H1 (cell line): ENCODE measurements around the gene RHOBTB1. TPM values are rescaled to one million over a fixed set of nuclear protein-coding genes. Genes with fewer than 3 reads are reported as not detected.

ENCODE experiments used
- CTCF ChIA-PET: fragments of 300-600 bp; sonication (Branson Sonifier 250); formaldehyde crosslinking; loops from one replicate; lab custom pipeline; 2021; ENCODE audit not compliant: partially characterized antibody; lab: Charles Lee
- POLR2A ChIA-PET: fragments of 300-600 bp; sonication (Branson Sonifier 250); formaldehyde crosslinking; loops from one replicate; lab custom pipeline; 2021; ENCODE audit warnings: inconsistent platforms; ENCODE audit not compliant: partially characterized antibody; lab: Charles Lee
- DNase-seq, 2 experiments: peaks; one replicate each; pipeline versions ENCODE4 v3.0.0 to v3.0.0-alpha.2; 2010 to 2022; ENCODE audit warnings: low spot score in 2 of 2, low read depth in 1 of 2, mixed read lengths in 1 of 2
- FAIRE-seq: peaks from 2 replicates; lab custom pipeline; 2011; peaks lifted over from hg19 to GRCh38; lab: Jason Lieb, UNC
- H2AFZ ChIP-seq: 2 replicates; pipeline ENCODE4 v1.8.1; 2012; ENCODE audit warnings: low read length, inconsistent platforms
- H2AK5ac ChIP-seq: 2 replicates; pipeline ENCODE4 v1.6.1; 2013; ENCODE audit warnings: low read depth, low read length
- H2BK120ac ChIP-seq: replicated peaks from 2 replicates; pipeline ENCODE3; 2013; ENCODE audit warnings: low read depth, low read length, inconsistent platforms
- H2BK12ac ChIP-seq: 2 replicates; pipeline ENCODE4 v1.6.1; 2013; ENCODE audit warnings: low read depth, low read length
- H2BK15ac ChIP-seq: 2 replicates; pipeline ENCODE4 v1.6.1; 2013; ENCODE audit warnings: low read length
- H2BK20ac ChIP-seq: 2 replicates; pipeline ENCODE4 v1.6.1; 2013; ENCODE audit warnings: low read length
- H2BK5ac ChIP-seq: 2 replicates; pipeline ENCODE4 v1.6.1; 2013; ENCODE audit warnings: low read depth, low read length
- H3K14ac ChIP-seq: 2 replicates; pipeline ENCODE4 v1.6.1; 2013; ENCODE audit warnings: inconsistent platforms; ENCODE audit not compliant: insufficient read length
- H3K18ac ChIP-seq: 2 replicates; pipeline ENCODE4 v1.6.1; 2013; ENCODE audit warnings: low read length; ENCODE audit errors: extremely low read depth
- H3K23ac ChIP-seq: 2 replicates; pipeline ENCODE4 v1.6.1; 2013; ENCODE audit warnings: inconsistent platforms; ENCODE audit not compliant: insufficient read length
- H3K23me2 ChIP-seq: 2 replicates; pipeline ENCODE4 v1.6.1; 2013; ENCODE audit warnings: low read depth, low read length
- H3K27ac ChIP-seq: 2 replicates; pipeline ENCODE4 v1.6.1; 2011; ENCODE audit warnings: low read depth, low read length, inconsistent platforms
- H3K27me3 ChIP-seq, 4 experiments: replicated peaks in 1 of 4; 1 replicate in 1 of 4; 2 replicates in 3 of 4; pipeline versions ENCODE4 v1.6.1 to v1.8.1; 2011 to 2013; ENCODE audit warnings: low read length in 3 of 4, mild to moderate bottlenecking in 3 of 4, inconsistent platforms in 2 of 4, mixed read lengths in 2 of 4, moderate library complexity in 1 of 4; ENCODE audit not compliant: control insufficient read depth in 3 of 4, insufficient read depth in 3 of 4; ENCODE audit errors: extremely low read depth in 1 of 4
- H3K36me3 ChIP-seq, 4 experiments: 2 replicates each; pipeline versions ENCODE4 v1.6.1 to v1.8.1; 2011 to 2013; ENCODE audit warnings: mild to moderate bottlenecking in 4 of 4, low read length in 3 of 4, moderate library complexity in 2 of 4, control low read depth in 1 of 4, inconsistent platforms in 1 of 4; ENCODE audit not compliant: insufficient read depth in 4 of 4, control insufficient read depth in 2 of 4
- H3K4ac ChIP-seq: replicated peaks from 2 replicates; pipeline ENCODE3; 2013; ENCODE audit warnings: low read length, low read depth, mixed read lengths, inconsistent platforms; ENCODE audit not compliant: insufficient read length
- H3K4me1 ChIP-seq, 4 experiments: replicated peaks in 1 of 4; 1 replicate in 1 of 4; 2 replicates in 3 of 4; pipeline versions ENCODE4 v1.6.1 to v1.8.1; 2011 to 2013; ENCODE audit warnings: low read length in 3 of 4, inconsistent platforms in 2 of 4, mixed read lengths in 1 of 4; ENCODE audit not compliant: insufficient read depth in 4 of 4, control insufficient read depth in 3 of 4
- H3K4me2 ChIP-seq, 2 experiments: 2 replicates each; pipeline versions ENCODE4 v1.6.1 to v1.8.1; 2011 to 2013; ENCODE audit warnings: low read depth in 2 of 2, low read length in 2 of 2, control low read depth in 1 of 2, inconsistent platforms in 1 of 2, mild to moderate bottlenecking in 1 of 2; ENCODE audit not compliant: insufficient read depth in 1 of 2
- H3K4me3 ChIP-seq, 4 experiments: fragments of 200-600, 300-600 bp in 1 of 4; sonication (generic), shearing (Covaris generic), sonication (Bioruptor Twin) in 1 of 4; 2 replicates each; pipeline versions ENCODE4 v1.5.1 to v1.8.1; 2011 to 2016; ENCODE audit warnings: low read length in 4 of 4, low read depth in 3 of 4, control low read depth in 2 of 4, inconsistent platforms in 2 of 4, mild to moderate bottlenecking in 2 of 4, mixed read lengths in 1 of 4, moderate library complexity in 1 of 4; ENCODE audit not compliant: insufficient read depth in 2 of 4; ENCODE audit errors: extremely low read depth in 1 of 4
- H3K56ac ChIP-seq: replicated peaks from 2 replicates; pipeline ENCODE3; 2013; ENCODE audit warnings: low read depth, mild to moderate bottlenecking, mixed read lengths, low read length, inconsistent platforms; ENCODE audit not compliant: insufficient read length
- H3K79me1 ChIP-seq: 2 replicates; pipeline ENCODE4 v1.6.1; 2013; ENCODE audit warnings: low read depth, low read length, control low read depth
- H3K79me2 ChIP-seq, 2 experiments: 2 replicates each; pipeline versions ENCODE4 v1.6.1 to v1.8.1; 2012 to 2013; ENCODE audit warnings: low read length in 2 of 2, mild to moderate bottlenecking in 2 of 2, inconsistent platforms in 1 of 2; ENCODE audit not compliant: insufficient read depth in 2 of 2, control insufficient read depth in 1 of 2
- H3K9ac ChIP-seq, 4 experiments: replicated peaks in 1 of 4; 1 replicate in 1 of 4; 2 replicates in 3 of 4; pipeline versions ENCODE4 v1.6.1 to v1.8.1; 2011 to 2013; ENCODE audit warnings: low read depth in 3 of 4, low read length in 3 of 4, control low read depth in 2 of 4, mild to moderate bottlenecking in 2 of 4, moderate library complexity in 2 of 4, inconsistent platforms in 1 of 4; ENCODE audit errors: extremely low read depth in 1 of 4
- H3K9me3 ChIP-seq, 2 experiments: 2 replicates each; pipeline versions ENCODE4 v1.6.1 to v1.8.1; 2012 to 2013; ENCODE audit warnings: mild to moderate bottlenecking in 2 of 2, moderate library complexity in 2 of 2, control low read depth in 1 of 2, inconsistent platforms in 1 of 2, low read depth in 1 of 2, low read length in 1 of 2, mixed read lengths in 1 of 2; ENCODE audit not compliant: insufficient read depth in 2 of 2
- H4K20me1 ChIP-seq, 2 experiments: replicated peaks in 1 of 2; 2 replicates each; pipeline versions ENCODE3 to v1.8.1; 2011 to 2013; ENCODE audit warnings: inconsistent platforms in 2 of 2, low read length in 2 of 2, mild to moderate bottlenecking in 1 of 2; ENCODE audit not compliant: insufficient read depth in 2 of 2, control insufficient read depth in 1 of 2
- H4K5ac ChIP-seq: 2 replicates; pipeline ENCODE4 v1.6.1; 2013; ENCODE audit warnings: low read length, low read depth, mixed read lengths, inconsistent platforms; ENCODE audit not compliant: insufficient read length
- H4K8ac ChIP-seq: 2 replicates; pipeline ENCODE4 v1.8.0; 2013; ENCODE audit warnings: mild to moderate bottlenecking, moderate library complexity, low read length, inconsistent platforms; ENCODE audit not compliant: insufficient read depth; ENCODE audit errors: extremely low read depth
- H4K91ac ChIP-seq: replicated peaks from 2 replicates; pipeline ENCODE3; 2013; ENCODE audit warnings: low read length, mixed read lengths, inconsistent platforms; ENCODE audit not compliant: insufficient read length
- CTBP2 ChIP-seq: IDR thresholded peaks from 2 replicates; pipeline ENCODE4 v1.7.0; 2011; ENCODE audit warnings: borderline replicate concordance, mild to moderate bottlenecking, moderate library complexity, mixed read lengths, low read length; ENCODE audit not compliant: insufficient read depth, insufficient read length
- GTF2F1 ChIP-seq: IDR thresholded peaks from 2 replicates; pipeline ENCODE4 v1.6.1; 2012; ENCODE audit warnings: low read depth, low read length, improper control_type of control experiment, borderline replicate concordance
- HDAC2 ChIP-seq, 2 experiments: fragments of 300-600 bp in 1 of 2; sonication (generic) in 1 of 2; IDR thresholded peaks; 2 replicates each; pipeline ENCODE4 v1.6.1; 2011 to 2012; ENCODE audit warnings: low read depth in 2 of 2, low read length in 2 of 2, mild to moderate bottlenecking in 2 of 2, moderate library complexity in 2 of 2, borderline replicate concordance in 1 of 2, inconsistent platforms in 1 of 2
- YY1 ChIP-seq: IDR thresholded peaks from 2 replicates; pipeline ENCODE4 v1.6.1; 2011; ENCODE audit warnings: low read depth, mild to moderate bottlenecking, low read length
- polyA plus RNA-seq, 7 experiments: library from polyadenylated mRNA; depleted of rRNA in 3 of 7; stranded (reverse) in 5 of 7; unstranded in 2 of 7; fragments of >200 nt in 5 of 7; fragments of 200-250 nt in 2 of 7; gene quantifications; 1 replicate in 5 of 7; 2 replicates in 1 of 7; 4 replicates in 1 of 7; pipeline versions ENCODE4 v1.2.1 to v1.2.3, GENCODE V29; 2011 to 2013; ENCODE audit warnings: missing spikeins in 2 of 7, mixed read lengths in 2 of 7
- total RNA-seq: library from RNA; stranded (reverse); fragmentation: NEBNext Ultra II Directional; extraction: Animal tissue kit (Norgen Biotek cat#: 25700); gene quantifications from 2 replicates; pipeline ENCODE4 v1.2.1, GENCODE V29; 2021

RHOBTB1 gene
- total and polyA plus RNA-seq, 2 of the 8 experiments (the other 6 are each of a cell fraction or from before 2014, with no cell fraction given) = 6.1 to 7.4 TPM

GRCh38 chr10:60862517-60862916 is 81.5 kb downstream of the RHOBTB1 start:
- H2AFZ ChIP-seq = no peak overlapping the region
- no peak for FAIRE-seq
- no peak for TF ChIP-seq YY1
- no peak for TF ChIP-seq HDAC2 (IDR thresholded peaks at IDR 0.05; ENCODE audit: borderline replicate concordance in 1 of 2, low read depth in 2 of 2, low read length in 2 of 2)
- TF ChIP-seq CTBP2 = no peak
- no peak for TF ChIP-seq GTF2F1

More at GRCh38 chr10:60862517-60862916, 81.5 kb downstream of the RHOBTB1 start:
- Histone ChIP-seq H3K79me2 (no peaks in the 10 kb centered on the region), H3K18ac (no peak overlapping the region), H2BK5ac (no peak overlapping the region), H3K4me2 (no peak overlapping the region), H3K4me3 (no peak overlapping the region), H3K9me3 (no peaks in the 10 kb centered on the region), H3K27me3 (no peaks in the 10 kb centered on the region), H2AK5ac (no peak overlapping the region), H4K8ac (no peak overlapping the region), H4K5ac (no peak overlapping the region), H3K56ac (no peak overlapping the region), H3K4me1 (no peaks in the 10 kb centered on the region), H3K23me2 (no peaks in the 10 kb centered on the region), H3K79me1 (no peaks in the 10 kb centered on the region), H4K91ac (no peak overlapping the region), H2BK15ac (no peak overlapping the region), H4K20me1 (no peaks in the 10 kb centered on the region), H3K36me3 (no peaks in the 10 kb centered on the region), H3K14ac (no peak overlapping the region), H3K9ac (no peak overlapping the region), H2BK20ac (no peak overlapping the region), H3K27ac (no peak overlapping the region), H3K23ac (no peak overlapping the region), H3K4ac (no peak overlapping the region), H2BK120ac (no peak overlapping the region), H2BK12ac (no peak overlapping the region)
- POLR2A ChIA-PET = no interaction called here
- CTCF ChIA-PET = no interaction called here
- DNase-seq = no peak
